ENCODE data around the gene MPP4.

- TF ChIP-seq POLR2AphosphoS5 (IDR thresholded peaks at IDR 0.05; ENCODE audit: low read depth, low read length) (no peak), POLR2A (IDR thresholded peaks at IDR 0.05; ENCODE audit: low read depth, low read length) (no peak), TAF1 (IDR thresholded peaks at IDR 0.05; ENCODE audit: low read depth, low read length) (no peak), SPI1 (IDR thresholded peaks at IDR 0.05; ENCODE audit: low read depth, low read length) (no peak), PAX5 (IDR thresholded peaks at IDR 0.05; ENCODE audit: insufficient read depth, low read length, severe bottlenecking) (no peak), POU2F2 (IDR thresholded peaks at IDR 0.05; ENCODE audit: low read depth, low read length) (no peak)
Observed at GRCh38 chr2:201701646-201702045, 3.2 kb upstream of the MPP4 start.

All from GM12891 (cell line).